Measurements from ENCODE around the gene MAFB.

Gene MAFB

GRCh38 chr20:40635971-40636370 lies 53.1 kb downstream of the MAFB start:
- H3K4me3 ChIP-seq (ENCODE audit: low read depth, low read length) = no peak overlapping the region
